GM19043 (cell line): Measurements from ENCODE around the gene DHDDS.
"Not testable (repeated sequence)": the region's sequence is repeated elsewhere in the genome, so short reads cannot be mapped to it uniquely, and the experiment has no call there.

Source experiments
- ATAC-seq: cut with Tn5 transposase; IDR thresholded peaks from one replicate; pipeline ENCODE4 v1.9.1; 2021; ENCODE audit warnings: low read depth; ENCODE audit not compliant: unreplicated experiment

The DHDDS gene

GRCh38 chr1:26474818-26475217 lies 42.7 kb downstream of the DHDDS start:
- ATAC-seq = no peak

GRCh38 chr1:26475989-26476388 lies 43.9 kb downstream of the DHDDS start:
- no peak for ATAC-seq

DNA sequence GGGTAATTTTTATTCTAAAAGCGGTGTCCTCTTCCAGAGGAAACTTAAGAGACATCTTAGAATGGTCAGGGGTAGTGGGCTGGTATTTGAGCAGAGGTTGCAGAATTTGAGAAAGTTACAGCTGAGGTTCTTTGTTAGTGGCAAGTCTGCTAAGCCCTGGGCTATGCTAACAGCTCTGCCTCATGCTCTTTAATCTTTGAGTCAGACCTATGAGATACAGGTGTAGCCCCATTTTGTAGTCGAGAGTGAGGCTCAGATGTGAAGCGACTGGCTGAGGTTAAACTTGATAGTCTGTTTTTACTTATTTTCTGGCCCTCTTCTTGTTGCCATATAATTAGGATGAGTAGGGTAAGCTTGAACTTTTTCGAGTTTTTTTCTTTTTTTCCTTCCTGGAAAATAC lies 44.8 kb downstream of the DHDDS start:
- ATAC-seq = no peak

DNA sequence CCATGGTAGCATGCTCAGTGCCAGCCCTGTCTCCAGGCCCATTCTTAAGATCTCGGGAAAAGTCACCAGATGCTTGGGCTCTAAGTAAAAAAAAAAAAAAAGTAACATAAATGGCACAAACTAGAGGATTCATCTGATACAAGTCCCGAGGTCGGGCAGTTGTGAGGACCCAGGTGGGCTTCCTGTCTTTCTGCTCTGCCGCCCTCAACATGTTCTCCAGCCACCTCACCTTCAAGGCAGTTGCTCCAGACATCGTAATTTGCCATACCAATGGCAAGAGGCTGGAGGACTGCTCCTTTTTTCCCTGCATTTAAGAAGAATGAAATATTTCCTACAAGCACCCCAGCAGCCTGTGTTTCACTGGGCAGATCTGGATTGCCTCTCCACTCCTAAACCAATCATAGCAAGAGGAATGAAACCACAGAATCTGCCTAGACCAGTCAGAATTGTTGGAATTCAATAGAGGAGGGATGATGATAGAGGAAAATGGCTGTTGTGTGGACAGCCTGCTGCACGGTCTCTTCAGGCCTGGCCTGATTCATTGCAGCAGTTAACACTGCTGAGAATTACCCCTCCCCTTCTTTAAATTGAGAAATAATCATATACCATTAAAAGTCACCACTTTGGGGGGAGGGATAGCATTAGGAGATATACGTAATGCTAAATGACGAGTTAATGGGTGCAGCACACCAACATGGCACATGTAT lies 45.5 kb downstream of the DHDDS start:
- no peak for ATAC-seq

GRCh38 chr1:26478159-26478558 lies 46.0 kb downstream of the DHDDS start:
- no peak for ATAC-seq

DNA sequence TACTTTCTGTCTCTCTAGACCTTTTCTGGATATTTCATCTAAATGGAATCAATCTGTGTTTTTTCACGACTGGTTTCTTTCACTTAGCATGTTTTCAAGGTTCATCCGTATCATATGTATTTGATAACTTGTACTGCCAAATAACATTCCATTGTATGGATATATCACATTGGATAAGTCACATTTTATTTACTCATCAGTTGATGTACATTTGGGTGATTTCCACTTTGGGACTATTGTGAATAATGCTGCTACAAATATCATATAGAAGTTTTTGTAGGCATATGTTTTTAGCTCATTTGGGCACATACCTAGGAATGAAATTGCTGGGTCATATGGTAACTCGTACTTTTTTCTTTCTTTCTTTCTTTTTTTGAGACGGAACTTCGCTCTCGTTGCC lies 46.9 kb downstream of the DHDDS start:
- ATAC-seq = no peak

GRCh38 chr1:26482921-26483320 lies 50.8 kb downstream of the DHDDS start:
- ATAC-seq = no peak

DNA sequence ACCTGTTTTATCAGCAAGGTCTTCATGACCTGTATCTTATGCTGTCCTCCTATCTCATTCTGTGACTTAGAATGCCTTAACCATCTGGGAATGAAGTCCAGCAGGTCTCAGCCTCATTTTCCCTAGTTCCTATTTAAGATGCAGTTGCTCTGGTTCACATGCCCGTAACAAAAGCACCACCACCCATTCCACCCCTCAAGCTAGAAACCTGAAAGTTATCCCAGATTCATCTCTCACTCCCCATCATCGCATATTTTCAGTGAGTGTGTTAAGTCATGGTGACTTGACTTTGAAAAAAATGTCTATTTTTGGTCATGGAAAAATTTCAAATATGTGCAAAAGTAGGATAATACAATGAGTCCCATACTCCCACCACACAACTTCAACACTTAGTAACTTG lies 51.9 kb downstream of the DHDDS start:
- no peak for ATAC-seq

GRCh38 chr1:26490155-26490554 lies 58.0 kb downstream of the DHDDS start:
- no peak for ATAC-seq

DNA sequence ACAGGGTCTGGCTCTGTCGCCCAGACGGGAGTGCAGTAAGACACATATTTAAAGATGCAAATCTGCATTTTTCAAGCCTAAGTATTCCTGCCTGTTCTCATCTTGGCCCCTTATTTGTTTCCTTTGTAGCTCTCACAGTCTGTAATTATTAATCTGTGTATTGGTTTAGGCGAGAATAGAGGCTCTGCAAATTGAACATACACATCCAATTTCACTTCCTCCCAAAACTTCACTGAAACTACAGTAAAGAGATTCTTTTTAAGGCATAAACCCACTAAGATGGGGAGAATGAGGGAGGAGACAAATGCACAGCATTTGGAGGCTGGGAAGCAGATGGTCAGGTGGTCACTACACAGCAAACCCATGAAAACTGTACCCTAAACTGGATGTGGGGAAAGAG lies 61.1 kb downstream of the DHDDS start:
- no peak for ATAC-seq

GRCh38 chr1:26493938-26494337 lies 61.8 kb downstream of the DHDDS start:
- ATAC-seq = no peak

- ATAC-seq = no peak
Measured at GRCh38 chr1:26496861-26497260, 64.7 kb downstream of the DHDDS start.

GRCh38 chr1:26498894-26499293 lies 66.8 kb downstream of the DHDDS start:
- no peak for ATAC-seq

DNA sequence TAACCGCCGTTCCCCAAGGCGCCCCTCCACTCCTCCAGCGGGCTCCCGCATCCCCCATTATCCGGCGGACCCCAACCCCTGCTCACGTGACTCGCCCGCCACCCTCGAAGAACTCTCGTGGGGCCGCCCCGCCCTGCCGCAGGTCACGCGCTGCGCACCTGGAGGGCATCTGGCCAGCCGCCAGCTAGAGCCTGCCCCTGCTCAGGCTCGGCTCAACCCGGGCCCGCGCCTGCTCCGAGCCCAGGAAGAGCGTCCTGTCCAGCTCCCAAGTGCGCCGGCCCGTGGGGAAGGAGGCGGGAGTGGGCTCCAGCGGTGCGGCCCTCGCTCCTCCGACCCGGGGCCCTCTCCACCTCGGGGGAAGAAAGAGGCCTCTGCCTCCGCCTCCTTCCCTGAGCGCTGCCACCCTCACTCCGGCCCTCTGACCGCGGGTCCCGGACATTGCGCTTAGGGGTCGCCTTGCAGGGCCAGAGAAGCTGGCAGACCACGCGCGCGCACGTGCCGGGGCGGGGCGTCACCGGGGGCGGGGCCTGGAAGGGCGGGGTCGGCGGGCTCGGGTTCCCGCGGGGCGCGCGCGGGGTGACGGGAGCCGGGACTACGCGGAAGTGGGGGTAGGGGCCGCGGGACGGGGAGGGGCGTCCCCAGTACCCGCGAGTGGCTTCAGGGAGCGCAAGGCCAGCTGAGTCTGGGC lies 68.5 kb downstream of the DHDDS start:
- peak; percentile 45 for ATAC-seq

GRCh38 chr1:26510711-26511110 lies 78.6 kb downstream of the DHDDS start:
- ATAC-seq = not testable (repeated sequence)

DNA sequence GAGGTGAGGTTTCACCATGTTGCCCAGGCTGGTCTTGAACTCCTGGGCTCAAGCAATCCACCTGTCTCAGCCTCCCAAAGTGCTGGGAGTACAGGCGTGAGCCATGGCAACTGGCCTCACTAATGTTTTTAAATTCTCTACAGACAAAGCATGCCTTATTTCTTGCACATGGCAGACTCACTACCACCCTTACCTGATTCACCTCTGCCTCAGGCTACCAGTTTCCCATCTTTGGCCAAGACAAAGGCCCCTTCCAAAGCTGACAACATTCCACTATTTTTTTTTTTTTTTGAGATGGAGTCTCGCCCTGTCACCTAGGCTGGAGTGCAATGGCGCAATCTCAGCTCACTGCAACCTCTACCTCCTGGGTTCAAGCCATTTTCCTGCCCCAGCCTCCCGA lies 83.7 kb downstream of the DHDDS start:
- not testable (repeated sequence) for ATAC-seq

GRCh38 chr1:26516987-26517765 lies 85.1 kb downstream of the DHDDS start:
- ATAC-seq = no peak

GRCh38 chr1:26517766-26518049 lies 85.6 kb downstream of the DHDDS start:
- no peak for ATAC-seq

DNA sequence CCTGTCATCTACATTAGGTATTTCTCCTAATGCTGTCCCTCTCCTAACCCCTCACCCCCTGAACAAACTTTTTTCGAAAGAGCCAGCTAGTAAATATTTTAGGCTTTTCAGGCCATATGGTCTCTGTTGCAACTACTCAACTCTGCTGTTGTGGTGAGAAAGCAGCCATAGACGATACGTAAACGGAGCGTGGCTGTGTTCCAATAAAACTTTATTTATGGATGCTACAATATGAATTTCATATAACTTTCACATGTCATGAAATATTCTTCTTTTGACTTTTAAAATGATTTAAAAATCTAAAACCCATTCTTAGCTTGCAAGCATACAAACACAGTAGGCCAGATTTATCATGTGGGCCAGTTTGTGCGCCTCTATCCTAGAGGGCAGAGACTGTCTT lies 86.2 kb downstream of the DHDDS start:
- no peak for ATAC-seq

GRCh38 chr1:26520339-26520738 lies 88.2 kb downstream of the DHDDS start:
- ATAC-seq = no peak
